Measurements from ENCODE around the gene IKBKG.

- TF ChIP-seq CTCF (conservative IDR thresholded peaks at IDR 0.05; ENCODE audit: low read depth, low read length) (no peak), EZH2 (IDR thresholded peaks at IDR 0.05; ENCODE audit: borderline replicate concordance, low read depth, low read length, poor library complexity, severe bottlenecking) (no peak)
Measured at GRCh38 chrX:154502098-154502497, 45.3 kb upstream of the IKBKG start.

All from A673 (cell line).